GM19372 (cell line): Measurements from ENCODE around the gene GDI1.
A peak's percentile ranks its signal among the peaks of the same experiment; 100 is the strongest.

ENCODE experiments used
- ATAC-seq: cut with Tn5 transposase; IDR thresholded peaks from one replicate; pipeline ENCODE4 v1.9.1; 2021; ENCODE audit warnings: mild to moderate bottlenecking, low read depth, moderate library complexity; ENCODE audit not compliant: unreplicated experiment

GDI1 gene

DNA sequence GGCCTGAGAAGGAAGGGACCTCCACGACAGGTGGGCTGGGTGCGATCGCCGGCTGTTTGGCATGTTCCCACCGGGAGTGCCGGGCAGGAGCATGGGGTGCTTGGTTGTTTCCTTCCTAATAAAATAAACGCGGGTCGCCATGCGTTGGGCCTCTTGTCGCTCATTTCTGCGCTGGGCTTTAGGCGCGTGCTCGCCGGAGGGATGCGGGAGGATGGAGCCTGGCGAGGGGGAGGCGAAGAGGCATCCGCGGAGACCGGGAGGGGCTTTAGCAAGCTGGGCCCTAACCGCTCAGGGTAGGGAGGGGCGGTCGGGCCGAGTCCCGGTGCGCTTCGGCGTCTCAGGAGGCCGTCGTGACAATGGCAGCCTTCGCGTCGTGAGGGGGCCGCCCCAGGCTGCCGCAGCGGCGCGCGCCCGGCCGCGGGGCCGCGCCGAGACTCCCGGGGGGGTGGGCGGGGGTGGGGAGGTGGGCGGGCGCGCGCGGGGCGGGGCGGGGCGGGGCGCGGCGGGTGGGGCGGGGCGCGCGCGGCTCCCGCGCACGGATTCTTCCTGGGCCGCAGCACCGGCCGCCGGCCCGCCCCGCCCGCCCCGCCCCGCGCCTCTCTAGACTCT is 476 bp upstream of the GDI1 start:
- ATAC-seq, result peak; percentile 56

DNA sequence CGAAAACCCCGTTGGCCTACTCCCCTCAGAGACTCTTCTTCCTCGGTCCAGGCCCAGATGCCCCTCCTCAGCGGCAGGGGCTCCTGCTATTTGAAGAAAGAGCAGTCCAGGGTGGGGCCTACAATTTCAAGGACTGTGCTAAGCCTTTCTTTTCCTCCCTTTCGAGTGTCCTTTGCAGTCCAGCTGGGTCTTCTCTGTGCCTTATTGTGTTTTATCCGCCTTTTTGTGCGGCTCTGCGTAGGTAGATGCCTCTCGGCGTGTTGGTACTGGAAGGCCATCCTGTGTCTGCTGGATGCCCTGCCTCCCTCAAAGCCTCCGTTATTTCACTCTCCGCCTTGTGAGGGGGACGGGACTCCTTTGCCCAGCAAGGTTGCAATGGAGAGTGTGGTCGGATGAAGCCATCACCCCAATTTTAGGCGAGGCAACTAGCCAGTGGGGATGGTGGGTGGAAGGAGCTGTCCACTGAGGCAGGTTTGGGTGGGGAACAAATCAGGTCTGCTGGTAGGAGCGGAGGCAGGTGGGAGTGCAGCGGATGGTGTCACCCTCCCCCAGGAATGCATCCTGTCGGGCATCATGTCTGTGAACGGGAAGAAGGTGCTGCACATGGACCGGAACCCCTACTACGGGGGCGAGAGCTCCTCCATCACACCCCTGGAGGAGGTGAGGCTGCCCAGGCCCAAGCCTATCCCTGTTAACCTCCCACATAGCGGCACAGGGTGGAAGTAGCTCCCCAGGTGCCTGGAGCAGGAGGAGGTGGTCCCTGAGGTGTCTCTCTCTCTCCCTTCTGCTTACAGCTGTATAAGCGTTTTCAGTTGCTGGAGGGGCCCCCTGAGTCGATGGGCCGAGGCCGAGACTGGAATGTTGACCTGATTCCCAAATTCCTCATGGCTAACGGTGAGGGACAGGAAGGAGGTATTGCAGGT is 1.3 kb downstream of the GDI1 start:
- ATAC-seq, result no peak

DNA sequence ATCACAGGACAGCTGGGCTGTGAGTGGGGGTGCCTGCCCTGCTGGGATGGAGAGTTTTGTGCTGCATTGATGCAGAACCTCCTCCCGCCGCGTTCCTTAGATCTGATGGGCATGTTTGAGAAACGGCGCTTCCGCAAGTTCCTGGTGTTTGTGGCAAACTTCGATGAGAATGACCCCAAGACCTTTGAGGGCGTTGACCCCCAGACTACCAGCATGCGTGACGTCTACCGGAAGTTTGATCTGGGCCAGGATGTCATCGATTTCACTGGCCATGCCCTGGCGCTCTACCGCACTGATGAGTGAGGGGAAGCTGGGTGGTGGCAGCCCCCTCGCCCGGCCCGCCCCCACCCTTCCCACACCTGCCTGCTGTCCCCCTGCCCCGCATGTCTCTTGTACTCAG is 2.9 kb downstream of the GDI1 start:
- ATAC-seq, result no peak

DNA sequence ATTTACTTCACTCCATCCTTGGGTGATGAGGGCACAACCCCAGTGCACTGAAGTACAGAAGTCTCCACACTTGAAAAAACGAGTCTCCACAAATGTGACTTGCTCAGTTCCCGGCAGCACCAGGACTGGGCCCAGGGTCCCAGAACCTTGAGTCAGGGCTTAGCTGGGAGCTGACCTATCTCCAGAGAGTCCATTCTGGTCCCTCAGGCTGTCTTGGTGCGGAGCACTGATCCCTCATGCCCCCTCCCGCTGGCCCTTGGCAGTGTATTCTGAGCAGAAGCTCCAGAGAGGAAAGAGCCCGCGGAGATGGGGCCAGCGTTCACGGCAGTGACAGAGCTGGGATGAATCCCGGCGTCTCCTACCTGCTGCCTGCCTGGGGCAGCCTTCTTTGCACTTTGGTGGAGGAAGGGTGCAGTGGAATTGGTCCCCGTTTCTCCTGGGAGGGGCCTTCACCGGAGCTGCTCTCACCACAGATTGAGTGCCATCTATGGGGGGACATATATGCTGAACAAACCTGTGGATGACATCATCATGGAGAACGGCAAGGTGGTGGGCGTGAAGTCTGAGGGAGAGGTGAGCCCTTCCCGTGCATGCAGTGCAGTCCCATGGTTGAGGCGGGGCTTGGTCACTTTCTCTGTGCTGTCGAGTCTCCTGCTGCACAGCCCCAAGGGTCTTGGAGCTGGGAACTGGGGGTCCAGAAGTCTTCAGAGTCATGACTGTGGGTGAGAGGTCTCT is 3.8 kb downstream of the GDI1 start:
- no peak for ATAC-seq

DNA sequence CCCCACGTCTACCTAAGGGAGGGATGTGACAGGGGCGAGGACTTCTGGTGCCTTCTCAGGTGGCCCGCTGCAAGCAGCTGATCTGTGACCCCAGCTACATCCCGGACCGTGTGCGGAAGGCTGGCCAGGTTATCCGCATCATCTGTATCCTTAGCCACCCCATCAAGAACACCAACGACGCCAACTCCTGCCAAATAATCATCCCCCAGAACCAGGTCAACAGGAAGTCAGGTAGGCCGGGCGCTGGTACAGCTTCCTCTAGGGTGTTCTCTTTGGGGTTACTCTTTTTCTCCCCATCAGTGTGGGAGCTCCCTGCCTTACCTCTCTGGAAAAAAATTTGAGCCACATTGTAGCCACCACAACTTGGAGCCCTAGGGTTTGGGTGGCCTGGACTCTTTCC is 4.6 kb downstream of the GDI1 start:
- no peak for ATAC-seq

DNA sequence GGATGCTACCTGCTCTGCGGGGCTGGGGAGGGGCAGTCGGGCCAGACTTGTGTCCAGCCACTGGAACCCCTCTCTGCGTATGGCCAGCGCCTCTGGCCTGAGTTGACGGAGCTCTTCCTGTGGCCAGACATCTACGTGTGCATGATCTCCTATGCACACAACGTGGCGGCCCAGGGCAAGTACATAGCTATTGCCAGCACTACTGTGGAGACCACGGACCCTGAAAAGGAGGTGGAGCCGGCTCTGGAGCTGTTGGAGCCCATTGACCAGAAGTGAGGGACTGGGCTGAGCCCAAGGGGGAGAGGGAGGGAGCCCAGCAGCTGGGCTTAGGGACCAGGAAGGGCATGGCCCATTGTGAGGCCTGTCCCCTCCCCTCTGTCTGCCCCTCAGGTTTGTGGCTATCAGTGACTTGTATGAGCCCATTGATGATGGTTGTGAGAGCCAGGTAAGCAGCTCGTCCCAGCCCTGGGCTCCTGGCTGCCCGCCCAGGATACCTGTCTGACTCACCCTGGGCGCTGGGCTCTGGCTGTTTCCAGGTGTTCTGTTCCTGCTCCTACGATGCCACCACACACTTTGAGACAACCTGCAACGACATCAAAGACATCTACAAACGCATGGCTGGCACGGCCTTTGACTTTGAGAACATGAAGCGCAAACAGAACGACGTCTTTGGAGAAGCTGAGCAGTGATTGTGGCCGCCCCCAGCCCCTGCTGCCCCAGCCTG is 5.2 kb downstream of the GDI1 start:
- ATAC-seq, result no peak

DNA sequence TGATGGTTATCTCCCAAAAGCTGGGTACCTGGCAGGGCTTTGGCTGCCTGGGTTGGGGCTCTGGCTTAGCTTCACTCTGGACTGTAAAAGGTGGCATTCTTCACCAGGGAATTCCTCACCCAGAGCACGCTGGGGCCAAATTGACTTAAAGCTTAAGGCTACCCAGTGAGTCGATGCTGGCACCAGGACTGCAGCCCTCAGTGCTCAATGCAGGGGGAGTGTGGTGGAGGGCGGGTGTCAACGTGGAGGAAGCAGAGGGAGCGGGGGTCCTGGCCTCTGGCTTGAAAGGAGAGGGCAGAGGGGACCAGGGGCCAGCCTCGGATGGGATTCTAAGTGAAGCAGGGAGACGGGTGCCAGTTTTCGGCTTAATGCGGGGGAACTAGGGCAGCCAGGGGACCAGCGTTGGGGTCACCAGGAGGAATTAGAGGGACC is 6.5 kb downstream of the GDI1 start:
- no peak for ATAC-seq

DNA sequence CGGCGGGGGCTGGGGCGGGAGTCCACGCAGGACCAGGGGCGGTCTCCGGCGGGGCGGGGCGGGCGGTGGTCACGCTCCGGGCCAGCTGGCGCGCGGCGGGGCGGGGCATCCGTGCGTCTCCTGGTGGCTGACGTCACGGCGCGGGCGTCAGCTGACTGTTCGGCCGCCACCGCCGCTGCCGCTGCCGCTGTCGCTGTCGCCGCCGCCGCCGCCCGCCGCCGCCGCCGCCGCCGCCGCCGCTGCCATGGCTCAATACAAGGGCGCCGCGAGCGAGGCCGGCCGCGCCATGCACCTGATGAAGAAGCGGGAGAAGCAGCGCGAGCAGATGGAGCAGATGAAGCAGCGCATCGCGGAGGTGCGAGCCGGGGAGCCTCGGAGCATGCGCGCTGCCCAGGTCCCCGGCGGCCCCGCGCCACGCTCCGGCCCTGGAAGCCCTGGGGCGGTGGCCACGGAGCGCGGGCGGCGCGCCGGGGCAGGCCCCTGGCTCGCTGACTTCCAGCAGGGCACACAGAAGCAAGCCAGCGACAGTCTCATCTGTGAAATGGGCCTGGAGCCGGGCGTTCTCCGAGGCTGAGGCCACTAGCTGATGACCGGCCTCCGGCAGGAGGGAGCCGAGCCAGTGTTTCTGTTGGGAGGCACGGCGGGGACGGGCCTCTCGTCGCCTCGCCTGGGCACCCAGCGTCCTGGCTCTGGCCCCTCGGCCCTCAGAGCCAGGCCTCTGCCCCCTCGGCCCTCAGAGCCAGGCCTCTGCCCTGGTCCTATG is 7.2 kb downstream of the GDI1 start, which contains the start of gene FAM50A:
FAM50A (plus strand) TSS at position 150 of the 763 bp plus-strand sequence; CDS start at position 245, 95 bp downstream.
- ATAC-seq, result peak; percentile 74

DNA sequence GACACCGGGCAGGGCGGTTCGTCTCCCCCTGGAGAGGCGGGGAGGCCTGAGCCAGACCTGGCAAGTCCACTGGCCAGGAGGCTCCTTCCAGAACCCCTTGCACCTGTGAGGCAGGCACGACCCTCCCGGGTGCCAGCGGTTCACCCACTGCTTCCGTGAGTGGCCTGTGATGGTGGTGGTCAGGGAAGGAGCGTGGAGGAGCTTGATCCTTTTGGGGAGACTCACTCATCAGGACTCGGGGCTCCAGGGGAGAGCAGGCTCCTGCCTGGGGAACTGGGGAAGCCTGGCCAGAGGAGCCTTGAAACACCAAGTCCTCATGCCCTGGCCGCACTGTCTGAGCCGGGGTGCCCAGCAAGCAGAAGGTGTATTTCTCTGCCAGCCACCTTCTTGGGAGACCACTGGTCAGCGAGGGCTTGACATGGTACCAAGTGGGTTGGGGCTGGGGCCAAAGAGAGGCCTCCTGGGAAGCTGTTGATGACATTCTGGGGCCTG is 7.8 kb downstream of the GDI1 start:
- peak; percentile 11 for ATAC-seq

DNA sequence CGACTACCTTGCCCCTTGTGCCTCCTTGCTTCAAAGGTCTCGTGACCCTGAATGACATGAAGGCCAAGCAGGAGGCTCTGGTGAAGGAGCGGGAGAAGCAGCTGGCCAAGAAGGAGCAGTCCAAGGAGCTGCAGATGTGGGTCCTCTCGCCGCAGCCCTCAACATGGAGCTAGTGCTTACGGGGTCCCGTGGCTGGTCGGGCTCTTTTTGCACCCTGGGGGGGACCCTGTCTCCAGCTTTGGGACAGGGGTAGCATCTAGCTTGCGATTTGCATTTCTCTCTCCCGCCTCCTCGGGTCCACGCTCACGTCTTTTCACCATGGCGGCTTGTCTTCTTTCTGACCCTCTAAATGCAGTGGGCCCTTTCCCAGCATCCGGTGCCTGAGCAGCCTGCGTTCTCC is 8.8 kb downstream of the GDI1 start:
- ATAC-seq, result no peak

DNA sequence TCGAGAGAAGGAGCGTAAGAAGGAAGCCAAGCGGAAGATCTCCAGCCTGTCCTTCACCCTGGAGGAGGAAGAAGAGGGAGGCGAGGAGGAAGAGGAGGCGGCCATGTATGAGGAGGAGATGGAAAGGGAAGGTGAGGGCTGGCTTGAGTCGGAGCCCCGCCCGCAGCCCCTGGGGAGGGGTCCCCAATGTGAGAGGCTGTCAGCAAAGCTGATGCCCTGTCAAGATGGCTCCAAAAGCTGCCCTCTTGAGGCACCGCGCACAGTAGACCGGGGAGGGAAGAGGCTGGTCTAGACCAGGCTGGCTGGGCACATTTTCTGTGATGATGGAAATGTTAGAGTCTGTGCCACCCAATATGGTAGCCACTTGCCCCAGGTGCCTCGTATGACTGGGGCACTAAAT is 9.5 kb downstream of the GDI1 start:
- no peak for ATAC-seq

DNA sequence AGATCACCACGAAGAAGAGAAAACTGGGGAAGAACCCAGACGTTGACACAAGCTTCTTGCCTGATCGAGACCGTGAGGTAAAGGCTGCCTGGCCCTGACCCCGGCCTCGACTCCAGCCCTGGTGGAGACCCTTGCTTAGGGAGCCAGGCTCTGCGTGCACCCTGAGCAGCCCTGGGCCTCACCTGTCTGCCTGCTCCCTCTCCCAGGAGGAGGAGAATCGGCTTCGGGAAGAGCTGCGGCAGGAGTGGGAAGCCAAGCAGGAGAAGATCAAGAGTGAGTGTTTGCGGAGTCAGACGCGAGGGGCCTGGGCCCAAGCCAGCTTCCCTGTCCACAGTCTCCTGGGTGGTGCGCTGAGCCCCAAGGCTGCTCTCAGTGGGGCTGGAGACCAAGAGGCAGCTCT is 11.5 kb downstream of the GDI1 start:
- ATAC-seq, result no peak

DNA sequence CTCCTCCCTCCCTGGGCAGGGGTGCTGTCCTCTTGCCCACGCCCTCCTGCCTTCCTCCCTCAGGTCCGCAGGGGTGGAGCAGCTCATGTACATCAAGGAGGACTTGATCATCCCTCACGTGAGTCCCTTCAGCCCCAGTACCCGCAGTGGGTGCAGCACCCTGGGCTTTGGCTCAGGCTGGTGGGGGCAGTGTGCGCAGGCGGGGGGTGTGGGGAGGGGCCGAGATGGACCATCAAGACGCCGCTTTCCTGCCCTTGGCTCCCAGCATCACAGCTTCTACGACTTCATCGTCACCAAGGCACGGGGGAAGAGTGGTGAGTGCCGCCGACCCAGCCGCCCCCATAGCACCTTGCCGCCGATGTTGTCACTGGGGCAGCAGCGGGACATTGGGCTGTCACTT is 12.7 kb downstream of the GDI1 start:
- ATAC-seq, result no peak

DNA sequence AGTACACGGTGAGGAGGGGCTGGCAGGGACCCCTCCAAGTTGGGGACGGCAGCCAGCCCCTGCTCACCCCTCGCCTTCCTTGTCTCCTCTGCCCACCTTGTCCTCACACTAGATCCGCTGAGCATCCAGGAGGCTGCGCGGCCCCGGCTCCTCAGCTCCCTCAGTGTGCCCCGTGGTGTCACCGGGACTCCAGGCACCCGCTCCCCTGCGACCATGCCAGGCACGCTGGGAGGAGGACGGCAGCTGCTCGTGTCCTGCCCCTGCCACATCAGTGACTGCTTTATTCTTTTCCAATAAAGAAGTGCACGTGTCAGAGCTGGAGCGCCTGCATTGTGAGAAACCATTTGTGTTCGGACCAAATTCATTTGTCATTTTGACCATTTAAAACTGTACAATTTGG is 13.4 kb downstream of the GDI1 start:
- ATAC-seq, result no peak

DNA sequence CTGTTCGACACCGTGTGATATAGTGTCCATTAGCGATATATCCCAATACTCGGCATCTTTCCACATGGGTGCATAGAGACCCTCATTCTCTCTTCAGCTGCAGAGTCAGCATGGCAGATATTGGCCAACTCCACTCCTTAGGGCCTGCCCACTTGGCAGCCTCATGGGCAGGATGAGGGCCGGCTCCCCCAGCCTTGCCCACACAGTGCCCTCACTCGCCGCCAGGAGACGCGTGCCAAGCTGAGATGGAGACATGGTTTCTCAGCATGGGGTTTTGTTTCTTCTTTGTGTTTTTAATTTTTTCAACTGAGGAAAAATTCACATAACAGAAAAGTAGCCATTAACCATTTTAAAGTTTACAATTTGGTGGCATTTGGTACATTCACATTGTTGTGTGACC is 15.9 kb downstream of the GDI1 start:
- no peak for ATAC-seq

DNA sequence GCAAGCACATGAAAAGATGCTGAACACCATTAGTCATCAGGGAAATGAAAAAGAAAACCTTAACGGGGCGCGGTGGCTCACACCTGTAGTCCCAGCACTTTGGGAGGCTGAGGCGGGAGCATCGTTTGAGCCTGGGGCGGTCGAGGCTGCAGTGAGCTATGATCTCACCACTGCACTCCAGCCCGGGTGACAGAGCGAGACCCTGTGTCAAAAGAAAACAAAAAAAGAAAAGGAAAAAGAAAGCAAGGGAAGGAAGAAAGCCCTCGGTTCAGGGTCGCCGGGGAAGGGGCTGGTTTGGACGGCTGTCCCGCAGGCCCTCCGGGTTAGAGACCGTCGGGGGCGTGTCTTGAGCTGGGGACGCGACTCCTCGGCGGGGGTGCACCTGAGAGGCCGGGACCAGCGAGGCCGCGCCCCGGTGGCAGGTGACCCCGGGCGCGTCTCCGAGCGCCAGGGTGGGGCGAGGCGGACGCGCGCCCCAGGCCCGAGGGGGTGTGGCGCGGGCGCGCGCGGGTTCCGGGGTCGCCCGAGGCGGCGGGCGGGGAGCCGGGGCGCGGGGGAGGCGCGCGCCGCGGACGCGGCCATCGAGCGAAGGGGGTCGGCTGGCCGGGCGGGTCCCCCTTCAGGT is 20.6 kb downstream of the GDI1 start:
- peak; percentile 64 for ATAC-seq

DNA sequence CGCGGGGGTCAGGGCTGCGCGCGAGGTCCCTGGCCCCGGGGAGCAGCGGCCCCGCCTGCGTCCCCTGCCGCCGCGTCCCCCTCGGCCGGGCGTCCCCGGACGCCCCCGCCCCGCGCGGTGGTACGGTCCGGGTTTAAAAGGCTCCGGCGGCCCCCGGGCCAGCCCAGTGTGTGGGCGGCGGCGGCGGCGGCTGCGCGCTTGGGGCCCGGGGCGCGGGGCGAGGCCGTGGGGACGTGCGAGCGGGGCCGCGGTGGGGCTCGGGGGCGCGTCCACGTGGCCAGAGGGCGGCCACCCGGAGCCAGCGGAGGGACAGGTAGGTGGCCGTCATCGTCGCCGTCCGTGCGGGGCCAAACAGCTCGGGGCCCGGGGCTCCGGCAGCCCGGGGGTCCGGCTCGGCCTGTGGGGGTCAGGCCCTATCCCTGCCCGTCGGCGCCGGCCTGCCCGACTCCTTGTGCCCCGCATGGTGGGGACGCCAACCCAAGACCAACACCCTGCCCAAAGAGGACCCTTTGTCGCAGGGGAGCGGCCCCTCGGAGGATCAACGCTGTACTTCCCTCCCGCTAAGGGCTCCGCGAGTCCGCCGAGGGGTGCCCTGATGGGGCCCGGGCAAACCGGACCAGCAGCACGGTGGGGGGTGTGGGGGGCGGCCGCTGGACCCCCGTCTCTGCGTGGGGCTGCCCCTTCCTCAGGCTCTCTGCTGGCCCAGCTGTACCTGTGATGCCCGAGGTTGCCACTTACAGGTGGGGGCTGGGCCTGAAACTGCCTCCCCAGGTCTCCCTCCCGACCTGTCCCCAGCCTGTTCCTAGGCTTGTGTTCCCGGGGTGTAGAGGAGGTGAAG is 21.4 kb downstream of the GDI1 start, which contains the start of gene PLXNA3:
PLXNA3 (plus strand) TSS at position 166 of the 838 bp plus-strand sequence. CDS start 1,903 bp downstream, outside the sequence.
- ATAC-seq, result peak; percentile 66
